H9 (cell line): ENCODE data around the gene ALB. TPM values are rescaled to one million over a fixed set of nuclear protein-coding genes. Genes with fewer than 3 reads are reported as not detected.

Experiments used
- DNase-seq: peaks from one replicate; pipeline ENCODE4 v3.0.0-alpha.2; 2017
- H2AFZ ChIP-seq: one replicate; pipeline ENCODE4 v1.6.1; 2013; ENCODE audit warnings: mild to moderate bottlenecking, low read length, control low read depth, moderate library complexity
- H2AK5ac ChIP-seq: 2 replicates; pipeline ENCODE4 v1.6.1; 2013; ENCODE audit warnings: low read length, control low read depth, mixed read lengths; ENCODE audit not compliant: insufficient read length
- H2BK120ac ChIP-seq: one replicate; pipeline ENCODE4 v1.6.1; 2013; ENCODE audit warnings: low read depth, mild to moderate bottlenecking, low read length, control low read depth, inconsistent platforms; ENCODE audit not compliant: poor library complexity, severe bottlenecking
- H2BK12ac ChIP-seq: 2 replicates; pipeline ENCODE4 v1.6.1; 2013; ENCODE audit warnings: low read length, control low read depth, mixed read lengths, low read depth; ENCODE audit not compliant: insufficient read length
- H2BK15ac ChIP-seq: 2 replicates; pipeline ENCODE4 v1.6.1; 2013; ENCODE audit warnings: low read depth, low read length, control low read depth
- H2BK20ac ChIP-seq: one replicate; pipeline ENCODE4 v1.6.1; 2013; ENCODE audit warnings: low read depth, mild to moderate bottlenecking, low read length, control low read depth, inconsistent platforms; ENCODE audit not compliant: poor library complexity, severe bottlenecking
- H2BK5ac ChIP-seq: 2 replicates; pipeline ENCODE4 v1.6.1; 2013; ENCODE audit warnings: low read length, control low read depth, mixed read lengths; ENCODE audit not compliant: insufficient read length
- H3K14ac ChIP-seq: 2 replicates; pipeline ENCODE4 v1.6.1; 2013; ENCODE audit warnings: low read length, control low read depth; ENCODE audit not compliant: insufficient read depth
- H3K18ac ChIP-seq: 2 replicates; pipeline ENCODE4 v1.6.1; 2013; ENCODE audit warnings: low read depth, mild to moderate bottlenecking, mixed read lengths, low read length, control low read depth; ENCODE audit not compliant: insufficient read length
- H3K23ac ChIP-seq: 2 replicates; pipeline ENCODE4 v1.6.1; 2013; ENCODE audit warnings: low read length, control low read depth, mixed read lengths, low read depth; ENCODE audit not compliant: insufficient read length
- H3K23me2 ChIP-seq: 2 replicates; pipeline ENCODE4 v1.6.1; 2013; ENCODE audit warnings: low read depth, mild to moderate bottlenecking, mixed read lengths, low read length, control low read depth; ENCODE audit not compliant: insufficient read length, poor library complexity, severe bottlenecking
- H3K27ac ChIP-seq: 2 replicates; pipeline ENCODE4 v1.5.1; 2013; ENCODE audit warnings: low read length, control low read depth, mixed read lengths, low read depth; ENCODE audit not compliant: insufficient read length
- H3K27me3 ChIP-seq: 2 replicates; pipeline ENCODE4 v1.6.1; 2013; ENCODE audit warnings: low read length, control low read depth, inconsistent platforms; ENCODE audit not compliant: insufficient read depth
- H3K4ac ChIP-seq: 2 replicates; pipeline ENCODE4 v1.6.1; 2013; ENCODE audit warnings: low read depth, mild to moderate bottlenecking, control low read depth, inconsistent platforms, low read length, moderate library complexity
- H3K4me1 ChIP-seq: 2 replicates; pipeline ENCODE4 v1.6.1; 2013; ENCODE audit warnings: low read length, control low read depth, inconsistent platforms; ENCODE audit not compliant: insufficient read depth
- H3K4me2 ChIP-seq: 2 replicates; pipeline ENCODE4 v1.6.1; 2013; ENCODE audit warnings: low read length, control low read depth, mixed read lengths; ENCODE audit not compliant: insufficient read length, insufficient read depth
- H3K56ac ChIP-seq: 2 replicates; pipeline ENCODE4 v1.6.1; 2013; ENCODE audit warnings: low read depth, mild to moderate bottlenecking, mixed read lengths, low read length, control low read depth; ENCODE audit not compliant: insufficient read length
- H3K79me1 ChIP-seq: 2 replicates; pipeline ENCODE4 v1.6.1; 2013; ENCODE audit warnings: low read depth, mild to moderate bottlenecking, moderate library complexity, low read length, control low read depth, inconsistent platforms; ENCODE audit not compliant: insufficient read depth, poor library complexity, severe bottlenecking
- H3K79me2 ChIP-seq: 2 replicates; pipeline ENCODE4 v1.6.1; 2013; ENCODE audit warnings: low read length, control low read depth, inconsistent platforms; ENCODE audit not compliant: insufficient read depth
- H3K9ac ChIP-seq: 2 replicates; pipeline ENCODE4 v1.6.1; 2013; ENCODE audit warnings: low read length, control low read depth, mixed read lengths; ENCODE audit not compliant: insufficient read length; ENCODE audit errors: extremely low read depth
- H3K9me3 ChIP-seq: one replicate; pipeline ENCODE4 v1.6.1; 2013; ENCODE audit warnings: low read depth, low read length, inconsistent platforms; ENCODE audit not compliant: control insufficient read depth
- H3T11ph ChIP-seq: one replicate; pipeline ENCODE4 v1.6.1; 2013; ENCODE audit warnings: mild to moderate bottlenecking, low read length, control low read depth, inconsistent platforms
- H4K20me1 ChIP-seq: one replicate; pipeline ENCODE4 v1.6.1; 2013; ENCODE audit not compliant: control insufficient read depth, insufficient read length, insufficient read depth
- H4K5ac ChIP-seq: 2 replicates; pipeline ENCODE4 v1.6.1; 2013; ENCODE audit warnings: low read depth, mild to moderate bottlenecking, mixed read lengths, low read length, control low read depth; ENCODE audit not compliant: insufficient read length
- H4K8ac ChIP-seq: replicated peaks from 2 replicates; pipeline ENCODE4 v1.6.1; 2013; ENCODE audit warnings: low read length, control low read depth, mixed read lengths, low read depth; ENCODE audit not compliant: insufficient read length
- H4K91ac ChIP-seq: 2 replicates; pipeline ENCODE4 v1.6.1; 2013; ENCODE audit warnings: low read depth, mild to moderate bottlenecking, moderate library complexity, mixed read lengths, low read length, control low read depth; ENCODE audit not compliant: insufficient read length
- H3K27ac Mint-ChIP-seq, 3 experiments: 2 replicates in 2 of 3; 3 replicates in 1 of 3; pipeline ENCODE4 v1.8.0; 2020 to 2021; ENCODE audit warnings: mixed read lengths in 3 of 3, mild to moderate bottlenecking in 1 of 3, moderate library complexity in 1 of 3
- H3K27me3 Mint-ChIP-seq: 2 replicates; pipeline ENCODE4 v1.8.0; 2021; ENCODE audit warnings: low read depth, mild to moderate bottlenecking, moderate library complexity, mixed read lengths
- H3K36me3 Mint-ChIP-seq, 3 experiments: 2 replicates in 2 of 3; 3 replicates in 1 of 3; pipeline ENCODE4 v1.8.0; 2020 to 2021; ENCODE audit warnings: low read depth in 3 of 3, mixed read lengths in 3 of 3; ENCODE audit not compliant: insufficient read depth in 1 of 3
- H3K4me1 Mint-ChIP-seq, 2 experiments: 2 replicates each; pipeline ENCODE4 v1.8.0; 2020; ENCODE audit warnings: mixed read lengths in 2 of 2
- H3K4me3 Mint-ChIP-seq, 2 experiments: 2 replicates in 1 of 2; 3 replicates in 1 of 2; pipeline ENCODE4 v1.8.0; 2020 to 2021; ENCODE audit warnings: mild to moderate bottlenecking in 2 of 2, mixed read lengths in 2 of 2, moderate library complexity in 1 of 2
- H3K9me3 Mint-ChIP-seq, 2 experiments: 2 replicates in 1 of 2; 3 replicates in 1 of 2; pipeline ENCODE4 v1.8.0; 2020; ENCODE audit warnings: mild to moderate bottlenecking in 2 of 2, mixed read lengths in 2 of 2, moderate library complexity in 1 of 2
- CTCF ChIP-seq: fragments of 200-600 bp; sonication (generic); conservative IDR thresholded peaks from 3 replicates; pipeline ENCODE4 v1.8.0; 2021; ENCODE audit warnings: antibody characterized with exemption, mild to moderate bottlenecking
- WGBS: extraction: QIAGEN DNeasy Blood & Tissue Kit; methylation state at CpG from one replicate; pipeline ENCODE4 v1.1.7; 2013; ENCODE audit warnings: missing lambda C conversion rate, low lambda C conversion rate, mixed read lengths; ENCODE audit not compliant: insufficient read length; ENCODE audit errors: extremely low coverage; 5-methylcytosine and 5-hydroxymethylcytosine counted together
- total RNA-seq: library from RNA; stranded (reverse); gene quantifications from 2 replicates; pipeline ENCODE4 v1.2.1, GENCODE V29; 2021

Gene ALB
- total RNA-seq, 1 experiment from 2014 or later = not detected

- H2BK15ac ChIP-seq = no peak overlapping the region
These were observed 1.1 kb downstream of the ALB start for GRCh38 chr4:73405138-73405537.

More at GRCh38 chr4:73405138-73405537, 1.1 kb downstream of the ALB start:
- Mint-ChIP-seq H3K4me1 (peaks cover 17 to 18% of the 10 kb centered on the region in 2 experiments), H3K27me3 (no peaks in the 10 kb centered on the region), H3K4me3 (no peak overlapping the region), H3K27ac (no peak overlapping the region), H3K9me3 (no peaks in the 10 kb centered on the region), H3K36me3 (no peaks in the 10 kb centered on the region)
- Histone ChIP-seq H4K8ac (no peak overlapping the region), H4K20me1 (no peaks in the 10 kb centered on the region), H3K23me2 (no peaks in the 10 kb centered on the region), H3K79me1 (no peaks in the 10 kb centered on the region), H2AFZ (no peak overlapping the region), H4K5ac (no peak overlapping the region), H3K27ac (no peak overlapping the region), H3K4me1 (0 out of 2 replicates have a peak, but pooled peaks cover 2% of the 10 kb centered on the region), H2BK20ac (no peak overlapping the region), H4K91ac (no peak overlapping the region), H3K56ac (no peak overlapping the region), H2AK5ac (no peak overlapping the region), H3K79me2 (no peaks in the 10 kb centered on the region), H2BK120ac (no peak overlapping the region), H3K23ac (no peak overlapping the region), H3K18ac (no peak overlapping the region), H3K4ac (no peak overlapping the region), H3K14ac (no peak overlapping the region), H2BK12ac (no peak overlapping the region), H3K9ac (no peak overlapping the region), H2BK5ac (no peak overlapping the region), H3K4me2 (no peak overlapping the region), H3K27me3 (no peaks in the 10 kb centered on the region), H3K9me3 (no peaks in the 10 kb centered on the region), H3T11ph (no peak overlapping the region)
- no CpG with 5 or more reads among the region's 2 CpGs for WGBS
- DNase-seq = no peak
- no peak for TF ChIP-seq CTCF
